Measurements from ENCODE around the gene CDYL2.

The CDYL2 gene

DNA sequence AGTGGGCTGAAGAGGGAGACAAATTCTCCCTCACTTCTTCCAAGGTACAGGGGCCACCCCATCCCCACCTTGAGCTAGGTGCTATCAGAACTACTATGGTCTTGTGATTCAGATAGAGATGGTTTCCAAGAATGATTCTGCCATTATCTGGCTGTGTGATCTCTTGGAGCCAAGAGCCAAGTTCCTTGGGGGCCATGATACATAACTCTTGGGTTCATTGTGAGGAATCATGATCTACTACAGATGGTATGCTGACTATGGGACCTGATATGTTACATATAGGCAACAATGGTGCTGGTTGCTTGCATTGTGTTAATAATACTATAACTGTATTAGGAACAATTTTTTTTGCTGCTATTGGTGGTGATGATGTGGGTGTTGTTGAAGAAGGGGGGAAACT is 217.9 kb downstream of the CDYL2 start:
- no peak for DNase-seq

DNA sequence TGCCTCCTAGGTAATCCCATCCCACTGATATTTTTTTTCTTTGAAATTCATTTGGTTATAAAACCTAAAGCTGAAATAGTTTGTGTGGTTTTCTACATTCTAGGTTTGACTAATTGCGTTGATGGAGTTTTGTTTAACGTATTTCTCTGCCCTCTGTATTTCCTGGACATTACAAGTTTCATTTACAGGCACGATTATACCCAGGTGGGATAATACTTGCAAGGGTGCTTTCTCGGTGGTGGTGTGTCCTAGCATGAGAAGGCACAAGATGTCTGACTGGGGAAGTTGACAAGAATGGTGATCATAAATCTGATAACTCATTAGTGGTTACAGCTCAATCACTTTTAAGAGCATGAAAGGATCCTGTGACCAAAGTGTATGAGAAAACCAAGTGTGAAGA is 218.6 kb downstream of the CDYL2 start:
- no peak for DNase-seq

DNA sequence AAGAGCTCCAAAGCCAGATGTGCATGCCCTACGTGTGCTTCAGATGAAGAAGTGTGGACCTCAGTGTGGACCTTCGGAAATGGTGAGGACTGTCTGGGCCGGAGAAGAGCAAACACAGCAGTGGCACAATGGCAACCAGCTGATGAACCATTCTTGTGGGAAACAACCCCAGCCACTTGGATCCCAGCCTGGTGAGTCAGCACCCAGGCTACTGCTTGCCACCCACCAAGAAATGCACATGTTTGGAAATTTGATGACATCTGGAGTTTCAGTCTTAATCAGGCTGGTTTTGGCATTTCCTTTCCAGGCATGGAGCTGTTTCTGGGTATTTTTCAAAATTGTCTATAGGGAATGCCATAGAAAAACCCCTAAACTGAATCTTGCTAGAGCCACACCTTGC is 220.9 kb downstream of the CDYL2 start:
- DNase-seq = no peak

DNA sequence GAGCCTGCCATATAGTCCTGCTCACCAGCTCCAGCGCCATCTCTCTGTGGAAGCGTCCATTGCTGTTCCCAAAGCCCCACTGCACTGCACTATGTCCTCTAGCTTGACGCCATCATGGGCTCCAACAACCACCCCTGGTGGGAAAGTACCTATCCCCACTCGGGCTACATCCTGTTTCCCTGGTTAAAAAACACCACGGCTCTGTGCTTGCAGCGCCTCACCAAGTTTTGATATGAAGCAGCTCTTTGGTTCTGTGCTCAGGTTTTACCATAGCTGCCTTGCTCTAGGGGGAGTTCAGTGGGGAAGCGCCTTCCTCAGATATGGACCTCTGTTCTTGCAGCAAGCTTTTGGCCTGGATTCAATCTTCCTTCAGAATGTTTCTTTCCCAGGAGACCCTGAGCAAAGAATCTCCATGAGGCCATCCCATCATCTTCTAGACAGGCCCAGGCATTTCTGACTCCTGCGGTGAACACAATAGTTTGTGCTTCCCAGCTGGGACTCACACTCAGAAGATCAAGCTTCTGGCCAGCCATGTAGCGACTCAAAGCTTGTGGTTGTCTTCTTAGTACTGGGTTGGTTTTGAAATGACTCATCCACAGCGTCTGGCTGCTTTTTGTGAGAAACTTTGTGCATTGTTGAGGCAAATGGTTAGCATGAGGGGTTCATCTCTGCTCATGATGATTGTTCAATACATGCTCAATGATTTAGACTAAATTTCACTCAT is 224.1 kb downstream of the CDYL2 start:
- no peak for DNase-seq

DNA sequence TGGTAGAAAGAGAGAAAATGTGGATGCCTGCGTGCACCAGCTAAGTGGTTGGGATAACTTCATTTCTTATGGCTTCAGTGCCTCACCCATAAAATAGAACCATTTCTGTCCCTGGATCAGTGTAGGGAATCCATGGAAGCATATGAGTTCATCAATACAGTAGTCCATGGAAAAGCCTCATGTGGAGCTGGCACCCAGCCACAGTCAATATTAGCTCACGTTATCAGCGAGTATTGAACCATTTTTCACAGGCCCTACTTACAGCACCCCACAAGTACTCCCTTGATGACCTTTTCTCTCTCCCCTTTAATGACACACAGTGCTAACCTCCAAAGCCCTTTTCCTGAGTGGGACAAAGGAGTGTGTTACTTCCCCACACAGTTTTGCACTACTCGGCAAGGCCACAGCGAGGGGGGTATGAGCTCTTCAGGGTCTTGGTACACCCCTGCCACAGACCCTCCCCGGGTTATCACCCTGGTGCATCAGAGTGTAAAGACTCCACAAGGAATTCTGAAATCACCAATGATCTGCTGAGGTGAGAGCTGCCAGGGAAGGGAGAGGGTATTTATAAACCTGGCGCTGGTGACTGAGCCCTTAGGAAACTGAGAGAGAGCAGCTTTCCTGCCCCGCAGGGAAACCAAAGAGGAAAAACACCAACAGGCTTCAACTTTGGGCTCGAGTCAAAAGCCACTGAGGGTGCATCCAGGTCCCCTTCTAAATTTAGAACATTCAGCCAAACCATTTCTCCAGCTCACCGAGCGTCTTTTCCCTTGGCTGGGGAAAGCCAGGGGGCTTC is 226.7 kb downstream of the CDYL2 start:
- DNase-seq = no peak

DNA sequence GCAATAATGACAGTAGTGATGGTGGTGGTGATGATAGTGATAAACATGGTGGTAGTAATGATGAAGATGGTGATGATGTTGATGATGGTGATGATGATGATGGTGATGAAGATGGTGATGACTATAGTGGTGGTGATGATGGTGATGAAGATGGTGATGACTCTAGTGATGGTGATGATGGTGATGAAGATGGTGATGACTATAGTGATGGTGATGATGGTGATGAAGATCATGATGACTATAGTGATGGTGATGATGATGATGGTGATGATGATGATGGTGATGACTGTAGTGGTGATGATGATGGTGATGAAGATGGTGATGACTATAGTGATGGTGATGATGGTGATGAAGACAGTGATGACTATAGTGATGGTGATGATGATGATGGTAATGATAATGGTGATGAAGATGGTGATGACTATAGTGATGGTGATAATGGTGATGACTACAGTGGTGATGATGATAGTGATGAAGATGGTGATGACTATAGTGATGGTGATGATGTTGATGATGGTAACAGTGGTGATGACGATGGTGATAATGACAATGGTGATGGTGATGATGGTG is 228.0 kb downstream of the CDYL2 start:
- no peak for DNase-seq

DNA sequence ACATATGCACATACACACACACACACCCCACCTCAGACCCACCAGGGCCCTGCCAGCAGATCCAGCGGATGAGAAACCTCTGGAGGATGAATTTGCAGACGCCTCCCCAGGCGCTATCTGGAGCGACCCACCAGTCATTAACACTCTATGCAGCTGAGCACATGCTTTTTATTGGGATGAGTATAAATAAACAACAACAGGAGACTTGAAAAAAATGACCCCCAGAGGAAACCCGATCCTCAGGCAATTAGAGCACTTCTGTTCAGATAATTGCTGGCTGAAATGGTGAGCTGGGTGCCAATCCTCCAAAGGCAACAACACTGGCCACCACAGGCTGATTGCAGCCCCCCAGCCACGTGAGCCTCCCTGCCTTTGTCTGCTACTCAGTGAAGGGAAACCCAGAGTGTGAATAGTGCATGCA is 230.7 kb downstream of the CDYL2 start:
- DNase-seq = no peak

DNA sequence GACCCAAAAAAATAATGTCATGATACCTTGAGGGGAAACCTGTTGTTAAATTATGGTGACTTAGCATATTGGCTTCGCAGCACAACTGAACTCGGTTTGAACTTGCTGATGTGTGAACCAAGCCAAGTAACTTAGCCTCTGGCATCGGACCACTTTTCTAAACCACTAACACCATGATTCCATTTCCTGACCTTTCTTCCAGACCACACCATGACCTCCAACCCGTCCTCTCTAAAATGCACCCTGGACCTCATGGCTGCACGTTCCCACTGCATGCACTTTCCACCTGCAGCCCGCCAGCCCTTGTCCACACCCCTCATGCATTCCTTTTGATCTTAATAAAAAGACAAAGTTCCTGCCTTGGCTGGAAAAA is 234.3 kb downstream of the CDYL2 start:
- peak; percentile 27 for DNase-seq

DNA sequence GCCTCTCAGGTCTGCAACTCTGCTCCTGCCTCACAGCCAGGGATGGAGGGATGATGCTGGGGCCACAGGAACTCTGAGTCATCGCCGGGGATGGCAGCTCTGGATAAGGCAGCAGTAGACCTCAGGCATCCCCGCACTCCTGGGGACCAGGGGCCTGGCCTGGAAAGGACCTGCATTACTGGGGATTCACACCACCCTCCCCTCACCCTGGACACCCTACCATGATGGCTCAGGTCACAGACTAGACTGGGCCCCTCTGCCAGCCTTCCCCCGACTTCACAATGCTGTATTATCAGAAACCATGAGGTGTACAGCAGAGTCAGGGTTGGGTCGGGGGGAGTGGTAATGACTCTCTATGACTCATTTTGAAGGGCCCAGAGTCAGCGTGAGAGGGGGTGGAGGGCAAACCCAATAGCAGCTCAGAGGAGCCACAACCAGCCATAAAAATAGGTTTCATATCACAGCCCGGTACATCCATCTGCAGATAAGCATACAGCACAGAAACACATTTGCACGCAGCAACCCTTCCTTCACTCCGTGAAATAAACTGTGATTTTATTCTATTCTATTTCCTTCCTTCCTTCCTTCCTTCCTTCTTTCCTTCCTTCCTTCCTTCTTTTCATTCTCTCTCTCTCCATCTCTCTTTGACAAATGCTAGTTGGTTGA is 234.8 kb downstream of the CDYL2 start:
- no peak for DNase-seq

DNA sequence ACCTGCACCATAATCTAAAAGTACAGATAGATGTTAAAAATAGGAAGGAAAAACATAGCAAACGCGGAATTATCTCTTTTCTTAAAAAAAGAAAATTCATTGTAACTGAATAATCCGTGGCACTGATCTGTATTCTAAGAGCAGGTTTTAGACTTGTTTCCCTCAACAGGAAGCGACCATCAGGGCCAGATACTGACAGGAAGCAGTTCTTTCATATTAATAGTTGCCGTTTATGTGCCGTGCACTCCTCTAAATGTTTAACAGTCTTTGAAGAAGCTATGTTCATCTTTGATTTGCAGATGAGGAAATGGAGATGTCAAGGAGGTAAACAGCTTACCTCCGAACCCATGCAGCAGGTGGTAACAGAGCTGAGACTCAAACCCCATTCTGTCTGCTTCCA is 240.0 kb downstream of the CDYL2 start:
- DNase-seq = no peak

DNA sequence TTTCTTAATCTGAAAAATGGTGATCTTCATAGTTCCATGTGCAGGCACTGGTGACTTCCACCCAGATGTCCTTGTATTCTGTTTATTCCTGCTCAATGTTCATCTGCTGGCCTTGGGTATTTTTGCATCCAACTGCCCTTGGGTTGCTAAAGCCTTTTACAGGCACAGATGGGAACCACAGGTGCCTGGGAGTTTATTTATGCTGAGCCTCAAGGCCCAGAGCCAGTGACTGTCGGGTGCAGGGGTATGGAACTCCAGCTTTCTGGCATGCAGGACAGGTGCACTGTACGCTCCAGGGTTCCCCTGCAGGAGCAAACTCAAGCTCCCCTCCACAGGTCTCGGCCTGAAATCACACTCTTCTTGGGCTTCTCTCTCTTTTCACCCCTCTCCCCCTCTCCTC is 241.3 kb downstream of the CDYL2 start:
- DNase-seq = no peak

DNA sequence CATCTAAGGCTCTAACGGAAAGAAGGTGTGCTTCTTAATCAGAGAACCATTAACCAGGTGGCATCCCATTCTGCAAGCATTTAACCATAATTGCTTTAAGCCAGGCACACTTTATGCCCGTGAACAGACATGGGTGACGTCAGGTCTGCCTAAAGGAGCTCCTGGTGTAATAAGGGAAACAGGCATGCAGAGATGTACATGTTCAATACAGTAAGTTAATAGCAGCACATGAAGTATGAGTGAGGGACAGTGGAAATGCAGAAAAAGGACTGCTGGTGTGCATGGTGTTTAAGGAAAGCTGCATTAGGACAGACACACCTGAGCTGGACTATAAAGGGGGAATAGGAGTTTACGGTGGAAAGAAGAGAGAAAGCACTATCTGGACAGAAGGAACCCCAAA is 245.0 kb downstream of the CDYL2 start:
- no peak for DNase-seq

DNA sequence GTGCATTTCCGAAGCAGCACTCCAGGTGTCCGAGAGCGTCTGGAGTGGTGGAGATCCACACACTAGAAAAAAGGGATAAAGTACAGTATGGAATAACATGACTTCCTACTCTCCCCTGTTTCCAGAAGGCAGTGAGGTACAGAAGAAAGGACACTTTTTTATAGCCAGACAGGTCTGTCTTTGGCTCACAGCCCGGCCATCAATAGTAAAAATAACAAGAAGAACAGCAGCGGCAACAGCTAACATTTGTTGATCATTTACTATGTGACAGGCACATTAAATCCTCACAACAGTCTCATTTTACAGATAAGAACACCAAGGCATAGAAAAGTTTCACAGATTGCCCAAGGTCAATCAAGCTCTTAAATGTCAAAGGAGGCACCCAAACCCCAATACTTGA is 247.4 kb downstream of the CDYL2 start:
- DNase-seq = no peak

DNA sequence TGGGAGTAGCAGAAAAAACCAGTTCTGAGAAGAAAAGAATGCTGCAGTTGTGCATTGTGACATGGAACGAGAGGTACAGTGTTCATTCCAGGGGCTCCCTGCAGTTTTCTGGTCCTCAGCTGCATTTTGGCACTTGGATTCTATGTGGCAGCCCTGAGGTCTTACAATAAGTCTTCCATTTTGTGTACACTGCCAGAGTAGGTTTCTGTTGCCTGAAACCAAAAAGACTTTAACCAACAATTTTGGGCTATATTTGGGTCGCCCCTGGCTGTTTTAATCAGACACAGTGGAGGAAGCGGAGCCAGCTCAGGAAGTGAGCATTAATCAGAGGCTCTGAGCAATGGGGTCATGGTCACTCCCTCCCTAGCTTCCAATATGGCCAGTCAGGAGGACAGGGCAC is 247.9 kb downstream of the CDYL2 start:
- DNase-seq = no peak

DNA sequence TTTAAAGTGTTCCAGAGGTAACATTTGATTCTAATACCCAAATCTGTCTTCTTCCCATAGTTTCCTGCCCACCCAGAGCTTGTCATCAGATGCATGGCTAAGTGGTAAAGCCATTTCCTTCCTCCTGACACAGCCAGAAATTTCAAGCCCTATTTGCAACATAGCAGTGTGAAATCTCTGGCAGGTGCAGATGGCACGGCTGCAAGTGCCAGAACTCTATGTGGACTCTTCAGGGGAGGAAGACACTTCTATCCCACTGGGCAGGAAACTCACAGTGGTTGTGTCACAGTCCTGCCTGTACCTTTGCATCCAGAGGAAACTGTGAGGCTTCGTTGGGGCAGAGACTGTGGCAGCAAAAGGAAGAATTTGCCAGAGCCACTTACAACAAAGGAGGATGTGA is 250.4 kb downstream of the CDYL2 start:
- no peak for DNase-seq

DNA sequence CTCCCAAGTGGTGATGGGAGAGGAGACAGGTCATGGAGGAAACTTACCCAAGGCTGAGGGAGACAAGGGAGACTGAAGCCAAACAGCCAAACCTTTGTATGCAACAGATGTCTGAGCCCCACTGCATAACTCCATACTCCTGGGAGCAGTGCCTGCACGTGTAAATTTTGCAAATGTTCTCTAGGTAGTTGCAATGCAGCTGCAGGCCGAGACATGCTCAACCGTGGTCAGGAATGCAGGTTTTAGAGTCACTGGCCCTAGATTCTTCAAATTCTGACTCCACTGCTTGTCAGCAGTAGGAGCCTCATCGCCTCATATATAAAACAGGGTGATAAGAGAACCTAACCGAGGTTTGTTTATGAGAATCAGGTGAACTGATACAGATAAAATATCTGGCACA is 252.1 kb downstream of the CDYL2 start:
- no peak for DNase-seq

Measured in femur (tissue), 1 donor.